HG02884 (cell line): Measurements from ENCODE around the gene GPC5.

ENCODE experiments used
- ATAC-seq: cut with Tn5 transposase; IDR thresholded peaks from one replicate; pipeline ENCODE4 v1.9.1; 2021; ENCODE audit warnings: mild to moderate bottlenecking, moderate library complexity; ENCODE audit not compliant: unreplicated experiment

Gene GPC5

DNA sequence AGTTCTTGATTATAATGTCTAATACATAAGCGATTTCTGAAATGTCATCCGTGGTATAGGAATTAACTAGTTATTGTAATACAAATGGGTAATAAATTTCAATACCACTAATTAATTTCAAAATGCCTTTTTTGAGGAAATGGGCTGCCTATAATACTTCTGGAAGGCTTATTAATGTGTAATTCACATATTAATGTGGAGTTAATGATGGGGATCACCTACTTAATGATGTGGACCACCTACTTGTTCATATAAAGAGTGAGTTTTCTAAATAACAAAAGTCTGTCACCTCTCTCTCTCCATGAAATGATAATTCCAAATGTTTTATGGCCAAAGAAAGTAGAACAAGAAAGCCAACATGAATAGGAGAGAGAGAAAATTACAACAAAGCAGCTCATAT lies 914.4 kb downstream of the GPC5 start:
- no peak for ATAC-seq

DNA sequence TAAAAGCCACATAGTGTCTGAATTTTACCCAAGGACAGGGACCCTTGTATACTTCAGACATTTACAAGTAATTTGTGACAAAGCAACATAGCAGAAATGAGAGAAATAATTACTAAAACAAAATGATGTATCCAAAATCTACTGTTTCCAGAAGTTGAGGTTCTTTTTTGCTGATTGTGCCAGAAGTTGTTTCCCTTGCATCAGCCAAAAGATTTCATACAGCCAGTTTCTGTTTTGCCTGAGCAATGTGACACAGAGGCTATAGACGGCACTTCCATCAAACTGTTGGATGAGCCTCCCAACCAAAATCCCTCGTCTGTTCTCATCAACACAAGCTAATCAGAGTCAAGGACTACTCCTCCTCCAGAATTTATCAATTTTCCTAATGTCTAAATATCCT lies 915.0 kb downstream of the GPC5 start:
- no peak for ATAC-seq

DNA sequence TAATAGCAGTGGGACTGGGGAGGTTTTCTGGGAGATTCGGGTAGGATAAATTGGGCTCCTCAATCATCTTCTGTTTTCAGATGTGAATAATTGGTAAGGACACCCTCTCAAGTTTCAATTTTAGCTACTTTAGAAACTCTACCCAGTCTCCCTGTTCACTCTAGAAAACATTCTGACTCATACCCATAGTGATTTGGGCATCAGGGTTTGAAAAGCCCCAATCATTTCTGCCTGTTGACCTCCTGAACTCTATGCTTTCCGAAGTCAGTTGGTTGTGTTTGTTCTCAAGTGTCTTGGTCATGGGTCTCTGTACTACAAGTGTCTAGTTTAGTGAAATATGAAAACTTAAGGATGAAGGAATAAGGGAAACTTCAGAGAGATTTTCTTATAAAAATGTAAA lies 916.8 kb downstream of the GPC5 start:
- no peak for ATAC-seq

DNA sequence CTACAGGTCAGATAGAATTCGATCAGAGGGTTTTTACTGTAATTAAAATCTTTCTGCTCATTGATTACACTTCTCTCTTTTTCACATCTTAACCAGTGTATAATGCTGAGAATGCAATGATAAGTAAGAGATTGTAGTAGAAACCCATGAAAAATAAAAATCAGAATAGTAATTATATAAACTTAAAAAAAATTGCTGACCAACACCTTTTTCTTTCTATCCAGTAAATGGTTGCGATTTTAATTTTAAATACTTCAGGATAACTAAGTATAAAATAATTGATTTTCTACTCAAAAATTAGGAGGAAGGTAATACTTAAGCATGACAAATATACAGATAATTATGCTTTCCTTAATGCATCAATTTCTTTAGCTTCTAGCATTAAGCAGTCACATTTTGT lies 917.6 kb downstream of the GPC5 start:
- no peak for ATAC-seq

DNA sequence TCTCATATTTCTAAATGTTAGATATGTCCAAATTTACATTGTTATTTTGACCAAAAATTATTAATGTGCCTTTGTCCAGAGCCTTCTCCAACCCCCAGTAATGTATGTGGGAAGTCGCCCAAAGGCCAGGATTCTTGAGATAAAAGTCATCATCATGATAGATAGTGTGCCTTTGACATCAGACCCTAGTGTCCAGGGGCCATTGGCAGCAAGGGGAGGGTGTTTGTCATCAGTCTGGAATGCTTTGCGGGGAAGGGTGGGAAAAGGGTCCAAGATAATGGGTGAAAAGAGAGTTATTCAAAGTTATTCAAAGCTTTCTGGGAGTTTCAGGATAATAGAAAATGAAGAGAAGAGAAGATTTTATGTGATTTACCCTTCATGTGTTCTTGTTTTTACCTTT lies 918.6 kb downstream of the GPC5 start:
- ATAC-seq, result no peak

DNA sequence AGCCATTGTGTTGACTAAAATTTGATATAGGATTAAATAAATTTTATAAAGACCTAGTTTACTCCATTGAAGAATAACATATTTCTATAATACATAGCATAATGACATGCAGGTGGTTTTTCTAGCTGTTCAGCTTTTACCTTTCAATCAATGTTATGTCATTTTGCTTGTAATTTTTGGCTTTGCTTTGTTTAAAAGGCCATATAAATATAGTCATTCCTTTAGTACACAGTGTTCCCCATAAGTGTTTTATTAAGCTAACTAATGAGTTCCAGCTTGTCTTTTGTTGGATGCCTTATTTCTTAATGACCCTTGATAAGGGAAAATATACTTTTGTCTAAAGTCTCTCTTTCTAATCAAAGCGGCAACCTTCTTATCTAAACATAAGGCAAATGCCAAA lies 921.9 kb downstream of the GPC5 start:
- no peak for ATAC-seq

DNA sequence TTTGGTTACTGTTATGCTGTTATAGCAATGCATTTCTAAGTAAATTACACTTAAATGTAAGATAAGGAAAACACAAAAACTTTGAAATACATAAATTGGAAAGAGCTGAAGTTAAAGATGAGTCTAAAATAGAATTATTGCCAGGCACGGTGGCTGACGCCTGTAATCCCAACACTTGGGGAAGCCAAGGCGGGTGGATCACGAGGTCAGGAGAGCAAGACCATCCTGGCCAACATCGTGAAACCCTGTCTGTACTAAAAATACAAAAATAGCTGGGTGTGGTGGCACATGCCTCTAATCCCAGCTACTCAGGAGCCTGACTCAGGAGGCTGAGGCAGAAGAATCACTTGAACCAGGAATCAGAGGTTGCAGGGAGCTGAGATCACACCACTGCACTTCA lies 922.8 kb downstream of the GPC5 start:
- no peak for ATAC-seq

DNA sequence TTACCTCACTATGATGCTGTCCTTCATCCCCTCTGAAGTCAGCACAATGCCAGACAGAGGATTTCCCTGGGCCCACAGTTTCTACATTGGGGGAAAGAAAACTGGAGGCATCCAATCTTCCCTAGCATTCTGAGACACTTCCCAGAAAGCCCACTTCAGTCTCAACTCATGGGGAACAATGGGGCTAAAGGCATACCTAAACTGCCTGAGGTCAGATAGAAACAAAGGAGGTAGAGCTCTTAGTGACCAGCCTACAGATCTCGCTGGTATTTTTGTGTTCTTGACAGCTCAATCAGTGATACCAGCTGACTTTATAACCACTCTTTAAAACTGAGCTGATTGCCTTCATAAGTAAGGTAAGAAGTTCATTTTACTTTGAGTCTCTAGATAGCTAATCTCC lies 947.2 kb downstream of the GPC5 start:
- no peak for ATAC-seq

DNA sequence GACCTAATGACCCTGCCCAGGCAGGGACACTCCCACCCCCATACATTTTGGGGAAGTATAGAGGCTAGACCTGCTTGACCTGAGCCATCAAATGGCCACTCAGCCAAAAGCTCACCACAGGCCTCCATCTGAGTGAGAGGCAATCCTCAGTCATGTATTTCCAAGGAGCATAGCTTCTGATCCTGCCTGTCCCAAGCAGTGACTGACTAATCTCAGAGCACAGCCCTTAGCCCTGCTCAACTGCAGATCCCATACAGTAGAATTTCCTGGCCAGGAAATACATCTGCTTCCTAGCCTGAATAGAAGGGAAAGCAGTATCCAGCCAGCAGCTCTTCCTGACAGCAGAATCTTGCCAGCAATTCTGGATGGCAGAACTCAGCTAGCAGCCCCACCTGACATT lies 947.6 kb downstream of the GPC5 start:
- no peak for ATAC-seq

DNA sequence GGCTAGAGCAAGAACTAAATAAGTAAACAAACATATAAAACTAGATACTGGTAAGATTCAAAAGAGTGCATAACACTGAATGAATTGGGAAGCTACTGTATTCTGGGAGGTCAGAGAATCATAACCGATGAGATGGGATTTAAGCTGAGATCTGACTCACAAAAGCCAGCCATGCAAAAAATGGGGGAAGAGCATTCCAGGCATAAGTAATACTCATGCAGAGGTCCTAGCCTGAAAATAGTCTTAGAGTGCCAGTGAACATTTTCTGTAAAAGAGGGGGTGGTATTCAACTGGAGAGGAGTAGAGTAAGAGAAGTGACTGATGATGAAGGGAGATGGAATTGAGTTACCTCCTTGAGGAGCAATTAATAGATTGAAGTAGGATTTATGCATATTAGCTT lies 956.2 kb downstream of the GPC5 start:
- ATAC-seq, result no peak

DNA sequence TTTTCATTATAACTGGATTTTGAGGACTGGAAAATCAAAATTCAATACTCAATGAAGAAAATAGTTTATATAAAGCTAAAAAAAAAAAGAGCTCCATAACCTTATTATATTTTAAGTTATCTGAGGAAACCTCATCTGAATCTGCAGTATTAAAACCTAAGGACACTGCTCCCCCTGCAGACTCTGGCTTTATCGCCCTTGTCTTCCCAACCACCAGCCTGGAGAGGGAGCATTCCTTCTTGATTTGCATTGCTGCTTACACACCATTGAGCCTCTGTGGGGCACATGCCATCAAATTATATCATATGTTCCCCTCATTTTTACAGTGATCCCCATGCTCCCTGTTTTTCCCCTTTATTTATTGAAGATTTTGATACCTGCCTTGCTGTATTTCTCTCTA lies 956.8 kb downstream of the GPC5 start:
- ATAC-seq, result no peak

DNA sequence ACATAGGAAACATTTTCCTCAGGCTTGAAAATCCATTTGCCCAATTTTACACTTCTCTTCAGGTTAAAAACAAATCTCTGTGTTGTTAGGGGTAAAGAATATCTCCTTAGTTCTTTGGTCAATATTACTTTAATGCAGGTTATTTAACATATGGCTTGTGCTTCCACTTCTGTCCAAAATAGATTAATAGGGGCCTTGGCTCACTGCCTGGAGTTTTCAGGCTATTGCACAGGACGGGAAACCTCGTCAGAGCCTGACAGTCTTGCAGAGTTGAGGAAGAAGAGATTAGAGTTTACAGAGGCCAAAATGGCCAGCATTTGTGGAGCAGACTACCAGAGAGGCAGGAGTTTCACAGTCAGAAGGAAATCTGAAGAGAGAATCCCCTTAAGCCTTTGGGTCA lies 964.3 kb downstream of the GPC5 start:
- no peak for ATAC-seq

DNA sequence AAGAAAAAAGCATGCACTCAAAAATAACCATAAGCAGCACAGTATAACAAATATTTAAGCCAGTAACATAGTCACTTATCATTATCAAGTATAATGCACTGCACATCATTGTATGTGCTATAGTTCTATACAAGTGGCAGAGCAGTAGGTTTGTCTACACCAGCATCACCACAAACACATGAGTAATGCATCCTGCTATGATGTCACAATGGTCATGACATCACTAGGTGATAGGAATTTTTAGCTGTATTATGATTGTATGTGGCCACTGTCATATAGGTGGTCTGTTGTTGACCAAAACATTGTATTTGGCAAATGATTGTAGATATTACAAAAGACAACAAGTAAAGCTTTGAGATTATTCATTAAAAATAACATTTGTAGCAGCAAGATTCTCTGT lies 967.5 kb downstream of the GPC5 start:
- ATAC-seq, result no peak

DNA sequence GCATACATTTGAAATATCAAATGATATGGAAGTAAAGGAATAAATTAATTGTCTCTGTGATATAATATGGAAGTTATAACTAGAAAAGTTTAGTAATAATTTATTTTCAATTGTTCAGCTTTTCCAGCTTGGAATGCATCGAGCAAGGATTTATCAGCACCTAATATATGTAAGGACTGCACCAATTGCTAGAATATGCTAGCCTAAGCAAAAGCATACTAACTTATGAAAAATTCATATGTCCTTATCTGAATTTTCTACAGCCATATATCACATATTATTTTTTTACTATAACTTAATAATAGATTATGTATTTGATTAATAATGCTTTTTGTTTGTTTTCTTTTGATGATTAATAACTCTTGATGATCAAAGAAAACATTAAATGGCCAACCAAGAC lies 979.0 kb downstream of the GPC5 start:
- no peak for ATAC-seq

DNA sequence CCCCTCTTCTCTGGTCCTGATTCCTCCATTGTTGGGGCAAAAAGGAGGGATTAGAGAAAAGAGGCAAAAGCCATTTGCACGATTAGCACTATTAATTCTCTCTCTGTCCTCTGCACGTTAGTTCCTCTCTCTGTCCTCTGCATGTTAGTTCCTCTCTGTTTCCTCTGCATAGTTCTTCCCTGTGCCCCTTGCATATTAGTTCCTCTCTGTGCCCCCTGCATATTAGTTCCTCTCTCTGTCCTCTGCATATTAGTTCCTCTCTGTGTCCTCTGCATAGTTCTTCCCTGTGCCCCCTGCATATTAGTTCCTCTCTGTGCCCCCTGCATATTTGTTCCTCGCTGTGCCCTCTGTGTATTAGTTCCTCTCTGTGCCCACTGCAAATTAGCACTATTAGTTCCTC lies 981.0 kb downstream of the GPC5 start:
- no peak for ATAC-seq

DNA sequence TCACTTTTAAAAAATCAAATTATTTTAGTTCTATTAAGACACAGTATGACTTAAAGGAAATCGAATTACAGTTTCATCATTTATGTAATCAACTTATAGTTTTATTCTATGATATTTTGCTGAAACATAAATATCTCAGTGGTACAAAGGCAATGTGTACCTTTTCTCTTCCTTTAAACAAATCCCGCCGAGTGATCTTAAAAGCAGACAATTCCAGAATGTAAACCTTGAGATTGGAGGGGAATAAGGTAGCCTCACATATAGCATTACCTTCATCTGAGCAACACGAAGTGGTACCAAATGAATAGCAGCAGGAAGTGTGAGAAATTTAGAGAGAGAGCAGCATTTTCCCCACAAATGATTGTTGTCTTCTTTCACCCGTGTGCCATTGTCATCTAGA lies 986.0 kb downstream of the GPC5 start:
- ATAC-seq, result no peak

DNA sequence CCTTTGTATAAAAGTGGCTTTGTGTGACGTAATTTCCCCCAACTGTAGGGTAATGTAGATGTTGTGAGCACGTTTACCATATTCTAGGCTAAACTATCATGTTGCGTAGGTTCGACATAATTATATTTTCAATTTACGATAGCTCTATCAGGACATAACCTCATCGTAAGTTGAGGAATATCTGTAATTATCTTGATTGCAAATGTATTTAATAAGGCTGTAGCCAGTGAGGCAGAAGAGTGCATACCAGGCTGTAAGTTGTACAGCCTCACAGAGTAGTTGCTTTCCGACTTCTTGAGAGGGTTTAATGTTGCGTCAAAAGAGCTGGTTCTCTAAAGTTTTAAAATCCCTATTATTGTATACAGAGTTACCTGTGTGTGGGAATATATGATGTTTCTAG lies 988.8 kb downstream of the GPC5 start:
- no peak for ATAC-seq

DNA sequence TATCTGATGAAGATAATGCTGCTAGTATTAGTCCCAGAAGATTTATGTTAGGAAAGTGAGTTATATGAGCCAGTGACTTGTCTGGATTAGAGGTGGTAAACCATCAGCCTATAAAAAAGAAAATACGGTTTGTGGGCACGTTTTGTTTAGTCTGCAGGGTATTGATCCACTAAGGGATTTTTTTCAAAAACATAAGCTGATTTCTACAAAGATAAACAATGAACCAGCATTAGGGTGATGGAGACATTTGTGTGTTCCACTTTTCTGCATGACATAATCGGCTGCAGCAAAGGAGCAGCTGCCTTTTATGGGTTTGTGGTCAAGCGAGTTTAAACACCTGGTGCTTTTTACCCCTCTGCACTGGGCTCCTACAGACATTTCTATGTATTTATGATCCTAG lies 991.8 kb downstream of the GPC5 start:
- no peak for ATAC-seq

DNA sequence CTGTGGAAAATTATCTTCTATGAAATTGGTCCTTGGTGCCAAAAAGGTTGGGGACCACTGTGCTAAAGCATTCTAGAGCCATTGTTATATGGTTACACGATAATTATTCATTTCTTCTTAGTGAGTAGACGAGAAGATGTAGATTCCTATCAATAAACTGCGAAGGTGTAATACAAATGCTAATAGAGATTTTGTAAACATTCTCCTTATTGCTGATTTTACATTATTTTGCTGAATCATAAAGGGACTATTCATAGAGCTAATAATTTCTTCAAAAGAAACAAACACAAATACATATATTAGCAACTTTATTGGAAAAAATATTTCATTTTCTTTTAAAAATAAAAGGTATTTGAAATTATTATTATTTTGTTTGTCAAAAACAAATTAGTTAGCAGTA lies 1005.2 kb downstream of the GPC5 start:
- no peak for ATAC-seq

DNA sequence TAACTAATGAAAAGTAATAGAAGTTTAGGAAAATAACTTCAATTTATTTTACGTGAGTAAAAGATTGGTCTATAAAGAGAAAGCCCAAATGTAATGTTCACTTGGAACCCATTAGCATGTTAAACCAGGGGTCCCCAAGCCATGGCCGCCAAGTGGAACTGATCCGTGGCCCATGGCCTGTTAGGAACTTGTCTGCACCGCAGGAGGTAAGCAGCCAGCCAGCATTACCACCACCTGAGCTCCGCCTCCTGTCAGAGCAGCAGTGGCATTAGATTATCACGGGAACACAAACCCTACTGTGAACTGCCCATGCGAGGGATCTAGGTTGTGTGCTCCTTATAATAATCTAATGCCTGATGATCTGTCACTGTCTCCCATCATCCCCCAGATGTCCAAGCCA lies 1009.4 kb downstream of the GPC5 start:
- no peak for ATAC-seq

DNA sequence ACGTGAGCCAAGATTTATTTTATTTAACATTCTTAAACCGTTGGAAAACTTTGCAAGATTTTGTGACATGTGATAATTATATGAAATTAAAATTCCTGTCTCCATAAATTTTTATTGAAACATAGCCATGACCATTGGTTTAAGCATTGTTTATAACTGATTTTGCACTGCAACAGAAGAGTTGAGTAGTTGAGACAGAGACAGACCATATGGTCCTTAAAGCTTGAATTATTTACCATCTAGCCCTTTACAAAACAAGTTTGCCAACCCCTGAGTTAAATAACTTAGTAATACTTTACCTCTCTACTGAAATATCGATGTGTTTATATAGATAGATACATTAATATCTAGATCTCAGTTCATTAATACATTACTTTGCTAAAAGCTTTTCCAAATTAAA lies 1014.1 kb downstream of the GPC5 start:
- ATAC-seq, result no peak

DNA sequence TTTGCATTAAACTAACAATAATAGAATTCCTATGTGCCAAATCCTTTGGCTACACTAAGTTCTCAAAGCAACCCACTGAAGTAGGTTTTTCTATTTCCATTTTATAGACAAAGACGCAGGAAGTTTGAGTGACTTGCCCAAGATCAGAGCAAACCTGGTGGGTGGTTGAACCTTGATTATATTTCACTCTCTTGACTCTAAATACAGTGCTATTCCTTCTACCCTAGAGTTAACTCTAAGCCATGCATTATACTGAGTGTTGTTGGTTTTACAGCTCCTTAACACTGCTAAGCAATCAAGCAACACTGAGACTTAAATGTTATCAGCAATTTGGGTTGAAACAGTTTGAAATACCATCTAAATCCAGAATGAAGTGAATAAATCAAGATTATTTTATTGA lies 1014.6 kb downstream of the GPC5 start:
- no peak for ATAC-seq

DNA sequence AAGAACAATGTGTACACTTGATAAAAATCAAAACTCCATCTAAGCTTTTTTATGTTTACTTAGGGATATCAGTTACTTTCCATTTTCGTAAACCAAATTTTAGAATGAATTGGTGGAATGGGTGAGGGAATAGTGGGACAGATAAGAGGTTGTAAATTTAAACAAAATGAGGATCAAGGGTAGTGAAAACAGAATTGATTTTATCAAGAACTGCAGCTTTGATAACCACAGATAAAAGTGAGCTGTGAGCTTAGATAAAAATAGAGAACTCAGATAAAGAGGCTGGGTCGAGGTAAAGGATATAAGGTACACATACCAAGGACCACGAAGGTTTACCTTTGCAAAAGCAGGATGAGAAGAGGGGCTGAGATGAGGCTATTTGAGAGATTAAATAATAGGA lies 1015.0 kb downstream of the GPC5 start:
- ATAC-seq, result no peak

DNA sequence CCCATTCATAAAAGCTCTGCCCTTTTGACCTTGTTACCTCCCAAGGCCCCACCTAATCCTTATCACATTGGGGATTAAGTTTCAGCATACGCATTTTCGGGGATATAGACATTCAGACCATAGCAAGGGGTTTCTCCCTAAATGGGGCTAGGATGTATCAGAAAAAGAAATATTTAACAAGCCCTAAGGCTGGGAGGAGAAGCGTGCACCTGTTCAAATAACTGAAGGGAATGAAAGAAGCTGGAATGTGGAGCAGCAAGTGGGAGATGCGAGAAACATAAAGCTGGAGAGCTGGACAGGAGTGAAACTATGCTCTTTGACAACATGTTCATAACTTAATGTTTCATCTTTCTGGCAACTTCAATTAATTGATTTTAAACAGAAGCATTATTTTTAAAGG lies 1016.4 kb downstream of the GPC5 start:
- ATAC-seq, result no peak
